ENCODE results near the gene RAP1B.

RAP1B gene

GRCh38 chr12:68610370-68611093 is at the start of gene RAP1B:
TSS of gene RAP1B (plus strand) at chr12:68610899. CDS start at chr12:68648725, 37,826 bp downstream.
- POLR2A ChIA-PET: interaction anchor here (0.6 to 2.0 kb wide), 15 partner anchors 11 to 255 kb away, joined by 3 to 10 read pairs (median 3); partner anchors contain the start of genes NUP107 and SLC35E3
- CTCF ChIA-PET: no interaction called here
- peak; percentile 94 for DNase-seq (ENCODE audit: extremely low spot score)

GRCh38 chr12:68561830-68562229 is 48.9 kb upstream of the RAP1B start:
- TF ChIP-seq FOXK2 (IDR thresholded peaks at IDR 0.05) (no peak), NFRKB (IDR thresholded peaks at IDR 0.05) (no peak), SP1 (IDR thresholded peaks at IDR 0.05) (no peak), SUZ12 (IDR thresholded peaks at IDR 0.05) (no peak), ARNT (IDR thresholded peaks at IDR 0.05) (no peak), ZNF384 (IDR thresholded peaks at IDR 0.05) (no peak), FOXA1 (IDR thresholded peaks at IDR 0.05) (no peak), ELF4 (IDR thresholded peaks at IDR 0.05) (no peak), L3MBTL2 (conservative IDR thresholded peaks at IDR 0.05) (no peak), CTBP1 (IDR thresholded peaks at IDR 0.05; ENCODE audit: borderline replicate concordance) (no peak), BHLHE40 (IDR thresholded peaks at IDR 0.05; ENCODE audit: borderline replicate concordance) (no peak), HDGF (IDR thresholded peaks at IDR 0.05; ENCODE audit: borderline replicate concordance) (no peak), TARDBP (IDR thresholded peaks at IDR 0.05) (no peak), FOXM1 (IDR thresholded peaks at IDR 0.05; ENCODE audit: borderline replicate concordance) (no peak), LEF1 (IDR thresholded peaks at IDR 0.05; ENCODE audit: borderline replicate concordance) (no peak), PKNOX1 (IDR thresholded peaks at IDR 0.05) (no peak)
- ChIA-PET POLR2A (no interaction called here), CTCF (no interaction called here)
- DNase-seq (ENCODE audit: extremely low spot score): no peak

More at GRCh38 chr12:68610370-68611093, at the start of gene RAP1B:
- TF ChIP-seq HDGF (IDR thresholded peaks at IDR 0.05; ENCODE audit: borderline replicate concordance) (no peak), PKNOX1 (IDR thresholded peaks at IDR 0.05) (no peak), ELF4 (IDR thresholded peaks at IDR 0.05) (peak; percentile 20; the same call in 1 of the 2 replicates), SUZ12 (IDR thresholded peaks at IDR 0.05) (no peak), FOXK2 (IDR thresholded peaks at IDR 0.05) (no peak), NFRKB (IDR thresholded peaks at IDR 0.05) (no peak), SP1 (IDR thresholded peaks at IDR 0.05) (no peak), ZNF384 (IDR thresholded peaks at IDR 0.05) (no peak), L3MBTL2 (conservative IDR thresholded peaks at IDR 0.05) (no peak), TARDBP (IDR thresholded peaks at IDR 0.05) (no peak), ARNT (IDR thresholded peaks at IDR 0.05) (no peak), FOXM1 (IDR thresholded peaks at IDR 0.05; ENCODE audit: borderline replicate concordance) (0 out of 2 replicates have a peak, but pooled peaks have one; percentile 34), CTBP1 (IDR thresholded peaks at IDR 0.05; ENCODE audit: borderline replicate concordance) (no peak)

- POLR2A ChIA-PET: no interaction called here
- TF ChIP-seq FOXA1 (IDR thresholded peaks at IDR 0.05) (no peak), SP1 (IDR thresholded peaks at IDR 0.05) (no peak)
- CTCF ChIA-PET: no interaction called here
- DNase-seq (ENCODE audit: extremely low spot score): no peak
Measured at GRCh38 chr12:68564166-68564565, 46.5 kb upstream of the RAP1B start.

- TF ChIP-seq FOXM1 (IDR thresholded peaks at IDR 0.05; ENCODE audit: borderline replicate concordance) (no peak), PKNOX1 (IDR thresholded peaks at IDR 0.05) (peak; percentile 80), HDGF (IDR thresholded peaks at IDR 0.05; ENCODE audit: borderline replicate concordance) (no peak), CTBP1 (IDR thresholded peaks at IDR 0.05; ENCODE audit: borderline replicate concordance) (peak; percentile 79), ARNT (IDR thresholded peaks at IDR 0.05) (no peak)
- CTCF ChIA-PET: no interaction called here
- peak; percentile 23 for DNase-seq (ENCODE audit: extremely low spot score)
- POLR2A ChIA-PET: interaction anchor here (1.0 kb wide), 1 partner anchor 45 kb away, joined by 4 read pairs; the partner anchor contains the start of gene RAP1B
Measured at GRCh38 chr12:68565391-68565903, 45.3 kb upstream of the RAP1B start.

GRCh38 chr12:68568922-68569569 is 41.7 kb upstream of the RAP1B start:
- ChIA-PET POLR2A (no interaction called here), CTCF (interaction anchor here (0.6 kb wide), 1 partner anchor 915 kb away, joined by 4 read pairs; no protein-coding TSS in a partner anchor)
- TF ChIP-seq SUZ12 (IDR thresholded peaks at IDR 0.05) (no peak), FOXK2 (IDR thresholded peaks at IDR 0.05) (no peak), ELF4 (IDR thresholded peaks at IDR 0.05) (no peak), FOXM1 (IDR thresholded peaks at IDR 0.05; ENCODE audit: borderline replicate concordance) (no peak), TARDBP (IDR thresholded peaks at IDR 0.05) (no peak), LEF1 (IDR thresholded peaks at IDR 0.05; ENCODE audit: borderline replicate concordance) (no peak)
- DNase-seq (ENCODE audit: extremely low spot score): no peak

GRCh38 chr12:68572661-68573060 is 38.0 kb upstream of the RAP1B start:
- TF ChIP-seq SP1 (IDR thresholded peaks at IDR 0.05): no peak
- TF ChIP-seq HDGF (IDR thresholded peaks at IDR 0.05; ENCODE audit: borderline replicate concordance): no peak
- no peak for TF ChIP-seq CTBP1 (IDR thresholded peaks at IDR 0.05; ENCODE audit: borderline replicate concordance)
- no peak for TF ChIP-seq FOXA1 (IDR thresholded peaks at IDR 0.05)
- TF ChIP-seq ELF4 (IDR thresholded peaks at IDR 0.05): no peak
- no peak for TF ChIP-seq ARNT (IDR thresholded peaks at IDR 0.05)
- no peak for TF ChIP-seq PKNOX1 (IDR thresholded peaks at IDR 0.05)
- TF ChIP-seq TARDBP (IDR thresholded peaks at IDR 0.05): no peak
- TF ChIP-seq LEF1 (IDR thresholded peaks at IDR 0.05; ENCODE audit: borderline replicate concordance): no peak
- TF ChIP-seq BHLHE40 (IDR thresholded peaks at IDR 0.05; ENCODE audit: borderline replicate concordance): no peak
- TF ChIP-seq NFRKB (IDR thresholded peaks at IDR 0.05): no peak
- no peak for TF ChIP-seq SUZ12 (IDR thresholded peaks at IDR 0.05)
- no peak for TF ChIP-seq FOXM1 (IDR thresholded peaks at IDR 0.05; ENCODE audit: borderline replicate concordance)
- no peak for TF ChIP-seq ZNF384 (IDR thresholded peaks at IDR 0.05)
- no peak for TF ChIP-seq FOXK2 (IDR thresholded peaks at IDR 0.05)
- TF ChIP-seq L3MBTL2 (conservative IDR thresholded peaks at IDR 0.05): no peak
- CTCF ChIA-PET: no interaction called here
- POLR2A ChIA-PET: no interaction called here
- DNase-seq (ENCODE audit: extremely low spot score): no peak

Measured in HEK293T (cell line).